ENCODE measurements around the gene UBE2G1.

- no peak for TF ChIP-seq CTCF (IDR thresholded peaks at IDR 0.05)
- no peak for TF ChIP-seq EZH2 (IDR thresholded peaks at IDR 0.05; ENCODE audit: borderline replicate concordance, insufficient read depth, low read depth, low read length, poor library complexity, severe bottlenecking)
Measured at GRCh38 chr17:4358154-4358553, 8.3 kb downstream of the UBE2G1 start.
